ENCODE measurements around the gene TMEM255A.

TMEM255A gene

GRCh38 chrX:120306630-120307029, 4.6 kb downstream of the TMEM255A start:
- no peak overlapping the region for H3K4me3 ChIP-seq (replicated peaks; ENCODE audit: low read depth, low read length)
- no peak for DNase-seq (ENCODE audit: low read depth)
- TF ChIP-seq CTCF (IDR thresholded peaks at IDR 0.05; ENCODE audit: low read length, missing control alignments) = no peak

- no peak for DNase-seq (ENCODE audit: low read depth)
- TF ChIP-seq CTCF (IDR thresholded peaks at IDR 0.05; ENCODE audit: low read length, missing control alignments) = no peak
Measured at GRCh38 chrX:120305531-120306141, 5.6 kb downstream of the TMEM255A start.

GRCh38 chrX:120304256-120304655, 7.0 kb downstream of the TMEM255A start:
- H3K4me3 ChIP-seq (replicated peaks; ENCODE audit: low read depth, low read length) = no peak overlapping the region
- no peak for TF ChIP-seq CTCF (IDR thresholded peaks at IDR 0.05; ENCODE audit: low read length, missing control alignments)
- no peak for DNase-seq (ENCODE audit: low read depth)

More at GRCh38 chrX:120305531-120306141, 5.6 kb downstream of the TMEM255A start:
- no peak overlapping the region for H3K4me3 ChIP-seq (replicated peaks; ENCODE audit: low read depth, low read length)

GRCh38 chrX:120302434-120302833, 8.8 kb downstream of the TMEM255A start:
- DNase-seq (ENCODE audit: low read depth) = no peak
- no peak for TF ChIP-seq CTCF (IDR thresholded peaks at IDR 0.05; ENCODE audit: low read length, missing control alignments)
- no peak overlapping the region for H3K4me3 ChIP-seq (replicated peaks; ENCODE audit: low read depth, low read length)

- no peak for DNase-seq (ENCODE audit: low read depth)
- H3K4me3 ChIP-seq (replicated peaks; ENCODE audit: low read depth, low read length) = no peak overlapping the region
- no peak for TF ChIP-seq CTCF (IDR thresholded peaks at IDR 0.05; ENCODE audit: low read length, missing control alignments)
Measured at GRCh38 chrX:120301960-120302359, 9.3 kb downstream of the TMEM255A start.

GRCh38 chrX:120301497-120301896, 9.8 kb downstream of the TMEM255A start:
- H3K4me3 ChIP-seq (replicated peaks; ENCODE audit: low read depth, low read length) = no peak overlapping the region
- no peak for DNase-seq (ENCODE audit: low read depth)
- no peak for TF ChIP-seq CTCF (IDR thresholded peaks at IDR 0.05; ENCODE audit: low read length, missing control alignments)

- H3K4me3 ChIP-seq (replicated peaks; ENCODE audit: low read depth, low read length) = no peak overlapping the region
- DNase-seq (ENCODE audit: low read depth) = no peak
- TF ChIP-seq CTCF (IDR thresholded peaks at IDR 0.05; ENCODE audit: low read length, missing control alignments) = no peak
Measured at GRCh38 chrX:120299928-120300327, 11.3 kb downstream of the TMEM255A start.

All from fibroblast of pulmonary artery (primary cell).